GM13976 (cell line): Measurements from ENCODE around the gene DNAJC15.

ENCODE experiments used
- DNase-seq: peaks from one replicate; pipeline ENCODE4 v3.0.0; 2012; ENCODE audit warnings: low spot score
- in situ Hi-C: fragments of 300-500 bp; cut with MboI; formaldehyde crosslinking; loops from one replicate; pipeline ENCODE4 v1.12.0; 2022; ENCODE audit warnings: low sequenced_read_pairs, mixed read lengths, inconsistent platforms; ENCODE audit not compliant: unreplicated experiment
- TF ChIP-seq, protein P1 (sequence below): IDR thresholded peaks from 2 replicates; pipeline ENCODE4 v1.5.1; 2012; ENCODE audit warnings: borderline replicate concordance, mild to moderate bottlenecking; ENCODE audit not compliant: insufficient read depth; ENCODE audit errors: extremely low read depth, missing control alignments, control extremely low read depth

Gene DNAJC15

DNA sequence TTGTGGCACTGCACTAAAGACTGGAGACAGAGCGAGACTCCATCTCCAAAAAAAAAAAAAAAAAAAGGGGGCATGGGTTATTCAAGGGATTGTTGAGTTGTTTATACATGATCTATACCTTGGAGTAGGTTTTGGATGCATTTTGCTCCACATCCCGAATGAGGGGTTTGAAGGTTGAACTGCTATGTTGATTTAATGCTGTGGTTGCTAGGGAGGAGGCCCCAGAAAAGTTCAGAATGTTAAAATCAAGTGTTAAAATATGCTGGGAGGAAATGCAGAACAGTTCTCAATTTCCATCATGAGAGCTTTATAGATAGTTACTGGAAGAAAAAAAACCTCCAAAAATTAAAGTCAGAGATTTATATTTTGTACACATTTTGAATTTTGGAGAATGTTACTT, 116.5 kb downstream of the DNAJC15 start:
- in situ Hi-C loops, result no loop called here
- TF ChIP-seq, protein P1, sequence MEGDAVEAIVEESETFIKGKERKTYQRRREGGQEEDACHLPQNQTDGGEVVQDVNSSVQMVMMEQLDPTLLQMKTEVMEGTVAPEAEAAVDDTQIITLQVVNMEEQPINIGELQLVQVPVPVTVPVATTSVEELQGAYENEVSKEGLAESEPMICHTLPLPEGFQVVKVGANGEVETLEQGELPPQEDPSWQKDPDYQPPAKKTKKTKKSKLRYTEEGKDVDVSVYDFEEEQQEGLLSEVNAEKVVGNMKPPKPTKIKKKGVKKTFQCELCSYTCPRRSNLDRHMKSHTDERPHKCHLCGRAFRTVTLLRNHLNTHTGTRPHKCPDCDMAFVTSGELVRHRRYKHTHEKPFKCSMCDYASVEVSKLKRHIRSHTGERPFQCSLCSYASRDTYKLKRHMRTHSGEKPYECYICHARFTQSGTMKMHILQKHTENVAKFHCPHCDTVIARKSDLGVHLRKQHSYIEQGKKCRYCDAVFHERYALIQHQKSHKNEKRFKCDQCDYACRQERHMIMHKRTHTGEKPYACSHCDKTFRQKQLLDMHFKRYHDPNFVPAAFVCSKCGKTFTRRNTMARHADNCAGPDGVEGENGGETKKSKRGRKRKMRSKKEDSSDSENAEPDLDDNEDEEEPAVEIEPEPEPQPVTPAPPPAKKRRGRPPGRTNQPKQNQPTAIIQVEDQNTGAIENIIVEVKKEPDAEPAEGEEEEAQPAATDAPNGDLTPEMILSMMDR, result no peak
- no peak for DNase-seq

DNA sequence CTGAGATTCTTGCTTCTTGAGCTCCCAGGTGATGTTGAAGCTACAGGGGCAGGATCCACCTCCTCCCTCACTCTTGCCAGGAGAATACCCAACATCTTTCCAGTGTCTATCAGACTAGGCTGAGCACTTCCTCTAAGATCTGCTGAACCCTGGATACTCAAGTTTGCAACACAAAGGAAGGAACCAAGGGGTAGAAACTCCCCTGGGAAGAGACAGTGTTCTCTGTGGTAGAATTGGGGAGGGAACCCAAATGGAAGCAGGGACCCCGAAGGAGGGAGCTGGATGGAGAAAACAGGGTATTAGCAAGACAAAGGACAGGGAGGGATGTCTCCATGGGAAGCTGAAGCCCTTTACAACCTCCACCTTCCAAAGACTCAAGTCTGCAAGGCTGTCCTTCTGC, 117.6 kb downstream of the DNAJC15 start:
- TF ChIP-seq, protein P1, result no peak
- in situ Hi-C loops, result no loop called here
- DNase-seq, result no peak

DNA sequence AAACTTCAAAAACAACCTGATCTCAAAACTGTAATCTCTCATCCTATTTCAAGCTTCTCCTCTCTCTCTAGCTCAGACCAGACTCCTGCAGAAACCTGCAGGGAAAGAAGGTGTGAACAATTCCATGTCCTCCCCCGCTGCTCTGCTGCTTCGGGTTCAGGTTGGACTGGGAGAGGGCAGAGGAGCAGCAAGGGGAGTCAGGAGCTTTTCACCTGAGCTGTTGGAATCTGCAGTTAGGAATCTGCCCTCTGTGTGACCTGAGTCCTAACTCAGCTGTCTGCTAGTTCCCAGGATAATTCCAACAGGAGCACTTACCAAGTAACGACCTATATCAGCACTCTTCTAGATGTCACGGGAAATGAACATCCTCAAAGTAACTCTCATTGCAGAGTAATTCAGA, 118.3 kb downstream of the DNAJC15 start:
- DNase-seq, result no peak
- TF ChIP-seq, protein P1, result no peak
- in situ Hi-C loops, result no loop called here

DNA sequence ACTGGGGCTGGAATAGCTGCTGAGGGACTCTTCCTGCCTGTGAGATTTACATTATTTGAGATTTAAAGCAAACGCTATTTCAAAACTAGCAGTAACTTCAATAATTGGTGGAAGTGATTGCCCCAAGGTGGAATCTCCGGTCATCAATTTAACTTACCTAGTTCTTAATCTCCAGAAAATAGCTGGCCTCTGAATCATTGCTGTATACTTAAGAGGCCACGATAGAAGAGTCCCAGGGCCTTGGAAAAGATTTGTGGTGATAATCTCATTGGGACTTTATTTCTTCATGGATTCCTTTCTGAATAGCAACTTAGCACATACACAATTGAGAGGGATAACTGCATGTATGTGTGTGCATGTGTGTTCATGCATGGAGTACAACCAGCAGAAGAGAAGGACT, 120.2 kb downstream of the DNAJC15 start:
- in situ Hi-C loops, result no loop called here
- TF ChIP-seq, protein P1, result no peak
- DNase-seq, result no peak

DNA sequence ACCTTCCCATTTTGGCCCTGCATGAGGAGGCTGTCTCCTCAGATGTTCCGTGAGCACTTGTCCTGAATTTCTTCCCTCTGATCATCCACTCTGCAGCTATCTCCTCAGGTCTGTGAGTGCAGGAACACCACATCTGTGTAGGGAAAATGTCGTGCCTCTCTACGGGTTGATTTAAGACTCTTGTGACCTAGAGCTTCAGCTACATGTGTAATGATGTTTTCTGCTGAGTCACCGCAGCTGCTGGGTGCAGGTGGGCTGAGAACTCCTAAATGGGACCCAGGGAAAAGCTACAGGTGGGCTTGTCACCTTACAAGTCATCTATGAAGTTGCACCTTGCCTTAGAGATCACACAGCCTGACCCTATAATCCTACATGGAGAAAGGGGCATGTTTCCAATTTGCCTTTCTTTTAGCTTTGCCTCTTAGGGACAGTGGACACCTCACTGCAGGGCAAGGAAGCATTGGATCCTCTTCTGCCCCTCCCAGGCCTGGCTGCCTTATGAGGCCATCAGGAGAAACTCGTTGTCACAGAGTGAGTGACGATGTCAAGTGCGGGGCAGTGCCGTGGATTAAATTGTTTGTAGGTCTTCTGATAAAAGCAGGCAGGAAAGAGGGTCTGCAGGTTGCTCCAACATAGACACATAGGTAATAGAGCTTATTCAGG, 122.3 kb downstream of the DNAJC15 start:
- TF ChIP-seq, protein P1, result no peak
- no peak for DNase-seq
- in situ Hi-C loops, result no loop called here

DNA sequence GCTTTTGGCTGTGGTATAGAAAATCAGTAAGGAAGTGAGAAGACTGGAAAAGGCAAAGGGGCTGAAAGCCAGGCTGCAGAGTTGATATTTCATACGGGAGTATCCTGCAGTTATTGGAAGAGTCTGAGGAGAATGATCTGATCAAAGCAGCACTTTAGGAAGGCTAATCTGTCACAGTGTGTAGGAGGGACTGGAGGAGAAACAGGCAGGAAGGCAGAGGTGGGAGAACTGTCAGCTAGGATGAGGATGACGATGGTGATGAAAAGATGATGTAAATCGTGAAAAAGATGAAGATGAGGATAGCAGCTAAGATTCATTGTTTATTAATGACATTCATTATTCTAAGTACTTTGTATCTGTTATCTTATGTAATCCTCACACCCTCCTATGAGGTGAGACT, 123.0 kb downstream of the DNAJC15 start:
- DNase-seq, result no peak
- in situ Hi-C loops, result no loop called here
- TF ChIP-seq, protein P1, result no peak

DNA sequence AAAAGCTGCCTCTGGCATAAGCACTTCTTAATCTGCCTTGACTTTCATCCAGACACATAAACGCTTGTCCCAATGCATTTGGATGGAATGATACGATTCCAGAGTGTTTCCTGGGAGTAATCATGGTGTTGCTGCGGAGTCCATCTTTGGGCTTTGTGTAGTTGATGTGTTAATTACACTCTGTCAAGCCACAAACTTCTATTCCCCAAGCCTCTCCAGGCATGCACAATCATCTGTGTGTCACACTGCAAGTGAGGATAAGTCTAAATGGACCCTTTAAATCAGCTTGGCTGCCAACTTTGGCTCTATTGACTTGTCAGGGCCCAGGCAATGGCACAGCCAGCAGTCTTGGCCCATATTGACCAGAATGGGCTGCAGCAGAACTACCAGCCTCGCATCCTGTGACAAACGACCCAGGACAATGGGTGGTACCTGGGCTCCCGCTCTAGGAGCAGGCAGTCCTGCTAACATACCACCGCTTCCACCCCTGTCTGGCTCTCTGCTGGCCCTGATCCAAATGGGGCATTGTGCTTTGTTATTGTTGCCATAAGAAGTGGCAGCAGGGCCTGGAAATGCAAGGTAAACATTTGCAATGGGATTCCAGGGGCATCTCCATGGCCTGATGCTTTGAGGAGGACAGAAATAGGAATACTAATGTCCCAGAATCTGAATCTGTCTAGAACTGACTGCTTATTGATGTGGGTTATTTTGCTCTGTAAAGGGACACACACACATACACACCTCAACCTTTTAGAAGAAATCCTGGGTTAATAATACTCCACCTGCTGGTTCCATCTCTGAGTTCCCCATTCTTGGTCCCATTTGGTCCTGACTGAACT, 127.2 kb downstream of the DNAJC15 start:
- no peak for DNase-seq
- TF ChIP-seq, protein P1, result no peak
- in situ Hi-C loops, result no loop called here
